ENCODE results near the gene HSBP1L1. TPM values are rescaled to one million over a fixed set of nuclear protein-coding genes. Genes with fewer than 3 reads are reported as not detected.

The HSBP1L1 gene
- total RNA-seq, 1 experiment from 2014 or later = not detected

DNA sequence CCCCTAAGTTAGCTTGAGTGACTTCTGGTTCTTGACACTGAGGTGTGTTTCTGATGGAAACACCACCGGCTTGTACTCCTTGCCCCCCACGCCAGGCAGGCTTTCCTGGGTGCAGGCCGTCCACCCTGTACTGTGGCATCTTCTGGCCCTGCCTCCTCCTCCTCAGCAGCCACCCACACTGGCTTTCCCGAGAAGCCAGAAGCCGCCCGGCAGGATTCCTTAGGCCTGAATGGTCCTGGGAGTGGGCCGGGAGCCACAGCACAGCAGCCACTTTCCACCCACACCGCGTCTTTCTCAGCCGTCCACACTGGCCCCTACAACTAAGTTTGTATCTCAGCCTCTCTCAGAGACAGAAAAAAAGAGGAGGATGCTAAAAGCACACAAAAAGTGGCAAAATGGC, 2.1 kb upstream of the HSBP1L1 start:
- H4K5ac ChIP-seq (ENCODE audit: insufficient read length, low read depth, low read length) = no peak overlapping the region
- H3K36me3 Mint-ChIP-seq (ENCODE audit: insufficient read depth in 1 of 3, low read depth in 3 of 3) = no peaks in the 10 kb centered on the region
- H3K27ac ChIP-seq (ENCODE audit: insufficient read length, low read depth, low read length) = no peak overlapping the region
- no peak overlapping the region for H2BK12ac ChIP-seq (ENCODE audit: insufficient read length, low read depth, low read length)
- no peak overlapping the region for H2BK5ac ChIP-seq (ENCODE audit: insufficient read length, low read length)
- H3K18ac ChIP-seq (ENCODE audit: insufficient read length, low read depth, low read length) = no peak overlapping the region
- no peaks in the 10 kb centered on the region for H3K23me2 ChIP-seq (ENCODE audit: insufficient read length, low read depth, low read length, poor library complexity, severe bottlenecking)
- no peaks in the 10 kb centered on the region for H3K9me3 ChIP-seq (ENCODE audit: control insufficient read depth, low read depth, low read length)
- H2AFZ ChIP-seq (ENCODE audit: low read length) = no peak overlapping the region
- no peak overlapping the region for H2BK15ac ChIP-seq (ENCODE audit: low read depth, low read length)
- no peak overlapping the region for H3K4ac ChIP-seq (ENCODE audit: low read depth, low read length)
- no peak overlapping the region for H2AK5ac ChIP-seq (ENCODE audit: insufficient read length, low read length)
- no peak overlapping the region for H3K27ac Mint-ChIP-seq
- H3K79me2 ChIP-seq (ENCODE audit: insufficient read depth, low read length) = no peaks in the 10 kb centered on the region
- peaks cover 32% of the 10 kb centered on the region; the same call in 1 of the 2 replicates for H3K27me3 ChIP-seq (ENCODE audit: insufficient read depth, low read length)
- no peak overlapping the region for H4K91ac ChIP-seq (ENCODE audit: insufficient read length, low read depth, low read length)
- H3K79me1 ChIP-seq (ENCODE audit: insufficient read depth, low read depth, low read length, poor library complexity, severe bottlenecking) = no peaks in the 10 kb centered on the region
- H3K27me3 Mint-ChIP-seq (ENCODE audit: low read depth) = peaks cover 87% of the 10 kb centered on the region
- DNase-seq = no peak
- H3K9me3 Mint-ChIP-seq = no peaks in the 10 kb centered on the region; a peak in 1 of 5 replicates
- no peak overlapping the region for H4K8ac ChIP-seq (replicated peaks; ENCODE audit: insufficient read length, low read depth, low read length)
- peaks cover 4% of the 10 kb centered on the region; the same call in 1 of the 2 replicates for H3K4me1 ChIP-seq (ENCODE audit: insufficient read depth, low read length)
- no CpG with 5 or more reads among the region's 10 CpGs for WGBS (ENCODE audit: extremely low coverage, insufficient read length, low lambda C conversion rate)
- peaks cover 39% of the 10 kb centered on the region in 2 experiments for H3K4me1 Mint-ChIP-seq
- H3K23ac ChIP-seq (ENCODE audit: insufficient read length, low read depth, low read length) = no peak overlapping the region
- no peak overlapping the region for H3K4me2 ChIP-seq (ENCODE audit: insufficient read depth, insufficient read length, low read length)
- no peak overlapping the region for H2BK120ac ChIP-seq (ENCODE audit: low read depth, low read length, poor library complexity, severe bottlenecking)
- no peak overlapping the region for H3K14ac ChIP-seq (ENCODE audit: insufficient read depth, low read length)
- H3K56ac ChIP-seq (ENCODE audit: insufficient read length, low read depth, low read length) = no peak overlapping the region
- H2BK20ac ChIP-seq (ENCODE audit: low read depth, low read length, poor library complexity, severe bottlenecking) = no peak overlapping the region
- no peak overlapping the region for H3T11ph ChIP-seq (ENCODE audit: low read length)
- no peak for TF ChIP-seq CTCF (conservative IDR thresholded peaks at IDR 0.05)
- H4K20me1 ChIP-seq (ENCODE audit: control insufficient read depth, insufficient read depth, insufficient read length) = peaks cover 3% of the 10 kb centered on the region
- H3K9ac ChIP-seq (ENCODE audit: extremely low read depth, insufficient read length, low read length) = no peak overlapping the region
- no peak overlapping the region for H3K4me3 Mint-ChIP-seq
